Esophagus squamous epithelium (tissue), 4 donors: ENCODE data around the gene SLC49A3.

Experiments
- POLR2A ChIP-seq, 4 donors: fragments of 450-650 bp; IDR thresholded peaks; one replicate each; pipeline ENCODE4 v1.6.1; 2017; ENCODE audit warnings: antibody characterized with exemption in 4 of 4, mild to moderate bottlenecking in 4 of 4, moderate library complexity in 3 of 4
- TF ChIP-seq, protein P1 (sequence below), 6 experiments: fragments of 450-650 bp in 4 of 6; fragments of 200-600 bp in 2 of 6; sonication (generic) in 2 of 6; IDR thresholded peaks; one replicate each; pipeline ENCODE4 v1.5.1; 2016 to 2019; ENCODE audit warnings: antibody characterized with exemption in 6 of 6, mild to moderate bottlenecking in 4 of 6, moderate library complexity in 4 of 6

DNA sequence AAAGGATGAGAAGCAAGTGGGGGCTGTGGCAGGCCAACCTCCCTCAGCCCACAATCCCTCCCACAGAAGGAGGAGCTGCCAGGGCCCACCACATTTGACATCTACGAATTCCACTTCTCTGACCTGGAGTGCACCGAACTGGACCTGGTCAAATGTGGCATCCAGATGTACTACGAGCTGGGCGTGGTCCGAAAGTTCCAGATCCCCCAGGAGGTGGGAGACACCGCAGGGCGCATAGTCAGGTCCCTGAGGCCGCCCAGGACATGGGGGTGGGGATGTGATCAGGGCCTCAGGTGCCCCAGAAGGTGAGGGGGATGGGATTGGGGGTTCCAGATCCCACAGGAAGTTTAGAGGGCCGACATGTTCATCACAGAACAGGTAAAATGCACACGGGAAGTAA lies 28.6 kb downstream of the SLC49A3 start:
- TF ChIP-seq, protein P1, sequence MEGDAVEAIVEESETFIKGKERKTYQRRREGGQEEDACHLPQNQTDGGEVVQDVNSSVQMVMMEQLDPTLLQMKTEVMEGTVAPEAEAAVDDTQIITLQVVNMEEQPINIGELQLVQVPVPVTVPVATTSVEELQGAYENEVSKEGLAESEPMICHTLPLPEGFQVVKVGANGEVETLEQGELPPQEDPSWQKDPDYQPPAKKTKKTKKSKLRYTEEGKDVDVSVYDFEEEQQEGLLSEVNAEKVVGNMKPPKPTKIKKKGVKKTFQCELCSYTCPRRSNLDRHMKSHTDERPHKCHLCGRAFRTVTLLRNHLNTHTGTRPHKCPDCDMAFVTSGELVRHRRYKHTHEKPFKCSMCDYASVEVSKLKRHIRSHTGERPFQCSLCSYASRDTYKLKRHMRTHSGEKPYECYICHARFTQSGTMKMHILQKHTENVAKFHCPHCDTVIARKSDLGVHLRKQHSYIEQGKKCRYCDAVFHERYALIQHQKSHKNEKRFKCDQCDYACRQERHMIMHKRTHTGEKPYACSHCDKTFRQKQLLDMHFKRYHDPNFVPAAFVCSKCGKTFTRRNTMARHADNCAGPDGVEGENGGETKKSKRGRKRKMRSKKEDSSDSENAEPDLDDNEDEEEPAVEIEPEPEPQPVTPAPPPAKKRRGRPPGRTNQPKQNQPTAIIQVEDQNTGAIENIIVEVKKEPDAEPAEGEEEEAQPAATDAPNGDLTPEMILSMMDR (IDR thresholded peaks at IDR 0.05), result no peak
- TF ChIP-seq POLR2A (IDR thresholded peaks at IDR 0.05), result no peak
